Stimulated activated CD4-positive, alpha-beta T cell treated with anti-CD3 and anti-CD28 coated beads, TNF-alpha, amount 100 ng/mL, for 4 hours (primary cell): Measurements from ENCODE around the gene SAMD4B.
A peak's percentile ranks its signal among the peaks of the same experiment; 100 is the strongest.

Experiments used
- DNase-seq, 3 experiments: peaks; one replicate each; pipeline ENCODE4 v3.0.0-alpha.2; 2020; ENCODE audit warnings: low read depth in 3 of 3

The SAMD4B gene

DNA sequence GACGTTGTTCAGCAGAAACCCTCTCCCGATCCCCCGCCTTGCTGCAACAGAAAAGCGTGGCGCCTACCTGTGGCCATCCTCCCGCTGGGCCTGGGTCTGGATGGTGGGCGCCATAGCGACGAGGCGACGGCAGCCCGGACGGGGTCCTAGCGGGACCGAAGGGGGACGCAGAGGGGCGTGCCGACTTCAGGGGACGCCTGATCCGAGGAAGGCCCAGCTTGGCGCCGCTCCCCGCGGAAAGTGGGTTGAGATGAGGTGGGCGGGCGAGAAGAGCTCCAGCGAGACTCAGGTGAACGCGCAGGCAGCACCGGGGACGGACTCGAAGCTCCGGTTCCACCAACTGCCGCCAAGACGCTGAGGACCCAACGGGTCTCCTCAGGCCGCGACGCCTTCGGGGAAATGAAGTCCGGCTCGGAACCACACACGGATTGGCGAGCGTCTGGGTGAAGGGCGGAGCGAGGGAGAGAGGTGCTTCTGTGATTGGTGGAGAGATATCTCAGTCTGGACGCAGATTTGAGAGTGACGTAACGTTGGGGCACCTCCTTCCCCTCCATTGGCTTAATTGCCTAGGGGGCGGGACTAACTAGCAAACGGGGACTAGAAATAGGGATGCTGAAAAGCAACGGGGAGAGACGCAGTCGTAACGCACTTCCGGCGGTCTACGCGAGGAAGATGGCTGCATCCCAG, 48.7 kb downstream of the SAMD4B start, which contains the start of the genes MED29 and PAF1:
MED29 (plus strand) TSS at position 628 of the 687 bp plus-strand sequence; CDS start at position 673, 45 bp downstream.
PAF1 (minus strand) TSS at position 356 of the 687 bp plus-strand sequence; CDS start at position 114, 242 bp downstream.
- peak; percentile 72 to 92 (median 91) for DNase-seq

DNA sequence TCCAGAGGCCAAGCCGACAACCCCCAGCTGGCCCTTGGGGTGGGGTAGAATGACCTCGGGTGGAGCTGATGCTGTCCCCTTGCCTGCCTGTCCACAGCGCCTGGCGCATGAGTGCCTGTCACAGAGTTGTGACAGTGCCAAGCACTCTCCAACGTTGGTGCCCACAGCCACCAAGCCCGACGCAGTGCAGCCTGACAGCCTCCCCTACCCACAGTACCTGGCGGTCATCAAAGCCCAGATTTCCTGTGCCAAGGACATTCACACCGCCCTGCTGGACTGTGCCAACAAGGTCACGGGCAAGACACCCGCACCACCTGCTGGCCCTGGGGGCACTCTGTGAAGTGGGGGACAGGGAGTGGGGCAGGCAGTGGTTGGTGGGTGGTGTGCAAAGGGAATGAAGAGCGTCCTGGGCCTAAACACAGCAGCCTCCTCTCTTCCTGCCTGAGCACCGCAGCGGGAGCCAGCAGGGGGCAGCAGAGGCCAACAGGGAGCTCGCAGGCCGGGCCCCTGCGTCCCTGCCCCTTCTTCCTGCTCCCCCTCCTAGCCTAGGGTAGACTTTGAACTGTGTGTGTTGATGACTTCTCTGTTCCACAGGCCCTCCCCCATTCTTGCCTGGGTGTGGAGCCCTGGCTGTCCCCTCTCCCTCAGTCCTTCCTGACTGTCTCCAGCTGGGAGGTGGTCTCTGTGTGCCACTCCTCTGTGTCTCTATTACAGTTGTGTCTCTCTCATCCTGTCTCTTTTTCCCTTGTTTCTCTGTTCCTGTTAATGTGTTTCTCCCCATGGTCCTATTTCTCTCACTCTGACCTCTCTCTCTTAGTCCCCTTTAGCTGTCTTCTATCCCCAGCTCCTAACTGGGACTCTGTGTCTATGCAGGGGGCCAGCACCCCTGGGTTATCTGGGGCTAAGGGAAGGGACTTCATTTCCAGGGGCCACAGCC, 55.4 kb downstream of the SAMD4B start:
- DNase-seq = peak; percentile 89 to 95 (median 91)

DNA sequence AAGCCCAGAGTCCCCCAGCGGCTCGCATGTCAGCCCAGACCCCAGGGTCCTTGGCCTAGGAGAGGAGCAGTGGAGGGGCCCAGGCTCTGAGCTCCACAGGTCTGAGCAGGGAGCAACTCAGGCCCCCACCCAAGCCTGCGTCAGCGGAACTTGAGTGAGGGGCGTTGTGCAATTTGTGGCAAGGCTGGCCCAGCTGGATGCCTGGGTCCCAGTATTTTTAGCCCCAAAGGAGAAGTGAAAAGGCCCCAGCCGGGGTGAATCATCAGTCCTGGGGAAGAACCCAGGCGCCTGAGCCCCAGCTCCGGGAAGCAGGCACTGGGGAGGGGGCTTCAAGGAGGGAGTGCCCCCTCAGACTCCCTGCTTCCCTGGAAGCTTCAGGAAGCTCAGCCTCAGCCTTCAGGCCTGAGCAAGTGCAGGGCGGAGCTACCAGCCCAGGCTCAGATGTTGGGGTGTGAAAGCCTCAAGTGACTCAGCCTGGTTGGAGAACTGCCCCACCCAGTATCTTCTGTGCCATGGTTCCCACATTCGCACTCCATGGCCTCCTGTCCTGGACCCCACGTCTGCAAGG, 56.2 kb downstream of the SAMD4B start:
- DNase-seq = peak in 1 of 3 experiments; percentile 32

DNA sequence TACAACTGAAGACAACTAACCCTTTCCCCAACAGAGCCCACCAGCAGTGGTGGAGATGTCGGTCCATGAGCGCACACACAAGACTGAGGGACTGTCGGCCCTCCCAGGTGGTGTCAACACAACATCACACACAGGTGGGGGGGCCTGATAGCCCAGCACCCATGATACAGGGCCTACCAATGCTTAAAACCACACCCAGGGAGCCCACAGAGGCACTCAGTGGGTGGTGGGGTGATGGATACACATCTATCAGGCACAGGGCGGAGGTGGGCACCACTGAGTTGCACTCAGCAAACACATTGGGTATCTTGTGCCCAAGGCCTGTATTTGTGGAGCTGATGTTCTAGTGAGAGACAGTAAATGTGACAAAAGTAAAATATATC, 57.4 kb downstream of the SAMD4B start:
- no peak for DNase-seq

DNA sequence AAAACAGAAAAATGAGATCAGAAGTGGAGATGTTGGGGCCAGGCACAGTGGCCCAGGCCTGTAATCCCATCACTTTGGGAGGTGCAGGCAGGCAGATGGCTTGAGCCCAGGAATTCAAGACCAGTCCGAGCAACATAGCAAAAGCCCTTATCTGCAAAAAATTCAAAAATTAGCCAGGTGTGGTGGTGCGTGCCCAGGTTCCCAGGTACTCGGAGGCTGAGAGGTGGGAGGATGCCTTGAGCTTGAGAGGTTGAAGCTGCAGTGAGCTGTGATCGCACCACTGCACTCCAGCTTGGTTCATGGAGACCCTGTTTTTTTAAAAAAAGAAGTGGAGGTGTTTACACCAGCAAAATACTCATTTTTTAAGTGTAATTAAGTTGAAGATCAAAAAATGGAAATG, 57.8 kb downstream of the SAMD4B start:
- no peak for DNase-seq

DNA sequence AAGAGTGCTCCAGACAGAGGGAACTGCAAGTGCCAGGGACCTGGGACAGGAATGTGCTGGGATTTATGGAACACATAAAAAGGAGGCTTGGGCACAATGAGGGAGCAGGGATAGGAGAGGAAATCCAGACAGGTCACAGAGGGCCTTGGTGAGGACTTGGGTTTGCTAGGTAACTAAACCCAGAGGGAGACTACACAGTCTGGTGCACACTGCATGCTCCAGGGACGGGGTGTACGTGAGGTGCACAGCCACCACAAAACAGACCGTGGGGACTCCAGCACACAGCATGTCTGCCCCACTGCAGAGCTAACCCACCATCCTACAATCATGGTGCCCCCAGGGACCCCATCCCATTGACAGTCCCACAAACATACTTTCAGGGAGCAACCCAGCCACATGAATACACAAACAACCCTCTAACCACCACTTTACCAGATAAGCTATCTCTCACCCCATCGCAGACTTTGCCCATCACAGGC, 58.9 kb downstream of the SAMD4B start:
- DNase-seq = no peak

DNA sequence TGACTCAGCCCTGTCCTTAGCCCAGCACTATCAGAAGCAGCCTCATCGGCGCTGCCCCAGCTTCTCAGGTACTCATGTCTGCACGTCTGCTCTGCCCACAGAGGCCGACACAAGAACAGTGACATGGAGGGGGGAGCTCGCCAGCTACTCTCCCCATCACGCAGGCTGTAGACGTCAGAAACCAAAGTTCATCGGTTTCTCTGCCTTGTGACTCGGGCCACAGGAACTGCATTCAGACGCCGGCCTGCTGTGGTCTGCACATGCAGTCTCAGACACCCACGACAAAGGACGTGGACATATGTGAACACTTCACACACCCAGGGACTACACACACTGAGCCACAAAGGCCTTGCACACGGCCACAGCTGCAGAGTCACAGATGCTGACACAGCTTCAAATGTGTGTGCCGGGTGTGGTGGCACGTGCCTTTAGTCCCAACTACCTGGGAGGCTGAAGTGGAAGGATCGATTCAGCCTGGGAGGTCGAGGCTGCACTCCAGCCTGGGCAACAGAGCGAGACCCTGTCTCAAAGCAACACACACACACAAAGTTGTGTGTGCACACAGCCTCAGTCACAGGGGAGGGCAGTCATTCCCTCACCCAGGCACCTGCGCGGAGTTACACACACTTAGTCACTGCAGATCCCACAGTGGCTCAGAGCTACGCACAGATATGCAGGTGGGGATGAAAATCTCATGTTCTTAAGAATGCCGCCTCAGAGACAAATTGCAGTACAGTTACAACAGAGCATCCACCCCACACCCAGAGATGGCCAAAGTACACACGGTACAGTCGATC, 59.5 kb downstream of the SAMD4B start:
- DNase-seq = peak; percentile 45 to 63 (median 51)

DNA sequence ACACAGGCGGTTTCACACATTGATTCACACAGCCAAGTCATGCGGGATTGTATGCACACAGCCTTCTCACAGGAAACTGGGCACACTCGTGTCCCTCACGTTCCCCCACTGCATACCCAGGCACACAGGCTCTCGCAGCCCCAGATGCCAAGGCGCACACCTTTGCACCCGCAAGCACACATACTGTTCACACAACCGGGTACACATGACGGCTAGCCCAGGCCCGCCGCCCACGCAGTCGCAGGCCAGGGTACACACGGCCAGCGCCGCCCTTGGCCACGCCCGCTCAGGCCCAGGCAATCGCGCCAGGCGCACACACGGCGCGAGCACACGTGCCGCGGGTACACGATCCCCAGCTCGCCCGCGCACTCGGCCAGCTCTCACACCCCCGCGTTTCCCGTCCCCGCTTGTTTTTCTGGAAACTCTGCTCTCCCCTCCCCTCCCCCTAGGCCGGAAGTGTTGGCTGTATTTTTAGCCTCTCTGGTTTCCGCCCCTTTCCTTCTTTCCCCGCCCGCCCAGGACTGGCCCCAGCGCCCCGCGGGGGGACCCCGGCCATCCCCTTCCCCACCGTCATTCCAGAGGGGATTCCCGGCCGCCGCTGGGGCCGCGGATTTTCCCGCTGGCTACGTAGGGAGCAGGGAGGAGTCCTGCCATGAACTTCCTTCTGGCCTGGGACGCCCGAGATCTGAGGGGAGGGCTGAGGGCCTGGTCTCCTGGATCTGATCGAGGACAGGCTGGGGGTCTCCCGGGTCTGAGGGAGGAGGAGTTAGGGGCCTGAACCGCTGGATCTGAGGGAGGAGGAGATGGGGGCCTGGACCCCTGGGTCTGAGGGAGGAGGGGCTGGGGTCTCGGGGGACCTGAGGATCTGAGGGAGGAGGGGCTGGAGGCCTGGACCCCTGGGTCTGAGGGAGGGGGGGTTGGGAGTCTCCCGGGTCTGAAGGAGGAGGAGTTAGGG, 60.4 kb downstream of the SAMD4B start:
- peak; percentile 70 to 80 (median 72) for DNase-seq

DNA sequence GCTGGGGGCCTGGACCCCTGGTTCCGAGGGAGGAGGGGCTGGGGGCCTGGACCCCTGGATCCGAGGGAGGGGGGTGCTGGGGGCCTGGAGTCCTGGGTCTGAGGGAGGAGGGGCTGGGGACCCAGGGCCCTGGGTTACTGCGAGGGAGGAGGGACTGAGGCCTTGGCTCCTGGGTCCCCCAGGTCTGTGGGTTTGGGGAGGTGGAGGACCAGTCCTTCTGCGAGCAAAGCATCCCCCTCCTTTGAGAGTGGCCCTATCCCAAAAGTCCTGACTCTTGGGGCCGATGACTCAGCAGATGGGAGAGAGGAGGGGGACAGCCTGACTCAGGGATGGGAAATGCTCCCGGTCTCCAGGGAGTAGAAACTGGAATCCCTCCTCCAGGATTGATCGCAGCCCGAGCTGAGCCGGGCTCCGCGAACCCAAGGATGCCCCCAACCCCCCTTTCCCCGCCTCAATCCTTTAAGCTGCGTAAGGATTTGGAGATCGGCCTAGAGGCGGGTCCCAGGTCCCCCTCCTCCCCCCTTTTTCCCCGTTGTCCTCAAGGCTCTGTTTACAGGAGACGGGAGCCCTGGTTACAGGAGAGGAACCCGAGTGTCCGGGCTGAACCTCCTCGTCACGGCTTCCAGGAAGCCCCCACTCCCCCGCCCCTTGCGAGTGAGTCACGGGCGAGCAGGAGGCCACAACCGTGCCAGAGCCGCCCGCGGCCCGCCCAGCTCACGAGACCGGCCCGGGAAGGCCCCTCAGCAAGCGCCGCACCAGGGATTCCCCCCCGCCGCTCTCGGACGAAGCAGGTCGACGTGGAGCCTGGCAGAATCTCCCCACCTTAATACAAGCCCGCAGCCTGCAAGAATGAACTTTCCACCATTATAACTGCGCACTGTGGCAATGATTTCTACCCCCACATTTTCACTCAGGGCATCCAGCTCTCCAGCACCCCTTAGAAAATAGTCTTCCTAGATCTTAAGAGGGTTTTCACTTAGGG, 61.4 kb downstream of the SAMD4B start:
- DNase-seq = peak; percentile 91 to 92 (median 91)

DNA sequence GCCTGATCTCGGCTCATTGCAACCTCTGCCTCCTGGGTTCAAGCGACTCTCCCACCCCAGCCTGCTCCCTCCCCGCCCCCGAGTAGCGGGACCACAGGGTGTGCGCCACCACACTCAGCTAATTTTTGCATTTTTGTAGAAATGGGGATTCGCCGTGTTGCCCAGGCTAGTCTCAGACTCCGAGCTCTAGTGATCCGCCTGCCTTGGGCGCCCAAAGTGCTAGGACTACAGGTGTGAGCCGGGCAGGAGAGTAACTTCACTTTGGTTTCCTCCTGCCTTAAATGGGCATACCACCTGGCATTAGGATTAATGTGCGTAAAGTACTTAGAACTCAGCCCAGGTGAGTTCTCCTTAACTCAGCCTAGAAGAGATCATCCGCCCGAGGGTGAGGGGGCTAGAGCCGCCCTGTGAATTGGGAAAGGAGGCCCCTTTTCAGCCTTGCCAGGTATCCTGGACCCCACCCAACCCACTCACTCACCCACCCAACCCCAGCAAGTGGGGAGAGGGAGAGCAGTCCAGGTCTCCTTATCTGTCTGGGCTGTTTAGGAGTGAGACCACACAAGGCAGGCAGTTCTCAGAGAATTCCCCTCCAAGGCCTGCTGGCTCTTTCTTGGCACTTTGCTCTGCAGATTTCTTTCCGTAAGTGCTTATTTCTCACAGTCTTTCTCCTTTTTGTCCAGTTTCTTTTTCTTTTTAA, 63.2 kb downstream of the SAMD4B start:
- DNase-seq = no peak

DNA sequence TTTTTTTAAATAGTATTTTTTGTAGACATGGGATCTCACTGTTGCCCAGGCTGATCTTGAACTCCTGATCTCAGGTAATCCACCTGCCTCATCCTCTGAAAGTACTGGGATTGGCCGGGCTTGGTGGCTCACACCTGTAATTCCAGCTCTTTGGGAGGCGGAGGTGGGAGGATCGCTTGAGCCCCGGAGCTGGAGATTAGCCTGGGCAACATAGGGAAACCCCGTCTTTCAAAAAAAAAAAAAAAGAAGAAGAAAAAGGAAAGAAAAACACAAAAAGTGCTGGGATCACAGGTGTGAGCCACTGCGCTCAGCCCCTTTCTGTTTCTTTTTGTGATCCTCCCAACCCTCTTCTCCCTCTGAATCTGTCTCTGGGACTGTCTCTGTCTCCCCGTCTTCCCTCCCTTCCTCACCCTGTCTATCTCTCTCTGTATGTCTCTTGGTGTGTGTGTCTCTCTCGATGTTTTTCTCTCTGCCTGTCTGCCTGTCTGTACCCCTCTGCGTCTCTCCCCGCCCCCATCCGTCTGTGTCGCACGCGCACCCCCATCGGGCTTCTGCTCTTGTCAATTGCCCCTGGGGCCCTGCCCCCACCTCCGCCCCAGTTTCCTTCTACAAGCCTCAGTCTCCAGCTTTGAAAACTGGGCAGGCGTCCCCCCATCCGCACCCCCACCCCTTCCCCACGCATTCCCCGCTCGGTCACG, 63.9 kb downstream of the SAMD4B start:
- peak; percentile 82 to 87 (median 82) for DNase-seq

DNA sequence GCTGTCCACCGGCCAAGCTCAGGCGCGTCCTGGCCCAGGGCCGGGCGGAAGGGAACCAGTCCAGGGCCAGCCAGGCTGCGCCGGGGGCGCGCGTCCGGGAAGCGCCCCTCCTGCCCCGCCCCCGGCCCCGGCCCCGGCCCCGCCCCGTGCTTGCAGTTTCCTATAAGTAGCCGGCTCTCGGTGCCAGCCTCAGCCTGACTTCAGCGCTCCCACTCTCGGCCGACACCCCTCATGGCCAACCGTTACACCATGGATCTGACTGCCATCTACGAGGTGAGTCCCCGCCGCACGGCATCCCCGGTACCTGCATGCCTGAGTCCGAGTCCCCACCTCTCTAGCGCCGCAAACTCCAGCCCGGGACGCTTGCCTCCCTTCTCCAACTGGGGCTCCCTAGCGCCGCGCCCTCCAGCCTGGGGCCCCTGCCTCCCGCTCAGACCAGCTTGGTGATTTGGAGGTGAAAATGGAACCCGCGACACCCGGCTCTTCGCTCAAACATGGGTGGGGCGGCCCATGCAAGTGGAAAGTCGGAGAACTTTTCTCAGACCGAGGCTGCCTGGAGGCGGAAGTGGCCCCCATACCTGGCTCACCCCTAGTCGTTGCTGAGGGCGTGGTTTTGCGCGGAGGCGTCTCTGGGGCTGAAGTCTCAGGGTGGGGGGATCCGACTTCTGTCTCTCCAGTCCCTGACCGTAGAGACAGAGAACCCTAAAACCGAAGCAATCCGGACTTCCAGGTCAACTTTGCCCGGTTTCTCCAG, 64.6 kb downstream of the SAMD4B start, which contains the start of gene ZFP36:
ZFP36 (plus strand) TSS at position 192 of the 754 bp plus-strand sequence; CDS start at position 250, 58 bp downstream.
- DNase-seq = peak; percentile 77 to 85 (median 79)

DNA sequence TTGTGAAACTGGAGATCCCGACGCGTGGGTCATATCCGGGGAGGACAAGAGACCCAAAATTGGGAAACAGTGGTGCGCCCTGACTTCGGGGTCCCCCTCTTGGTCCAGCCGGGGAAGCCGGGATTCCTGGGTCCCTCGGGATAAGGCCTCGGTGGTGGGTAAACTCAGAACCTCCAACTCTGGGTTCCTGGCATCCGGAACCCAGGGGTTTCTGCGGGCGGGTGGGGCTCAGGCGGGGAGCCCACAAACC, 65.1 kb downstream of the SAMD4B start:
- DNase-seq = peak in 1 of 3 experiments; percentile 45

DNA sequence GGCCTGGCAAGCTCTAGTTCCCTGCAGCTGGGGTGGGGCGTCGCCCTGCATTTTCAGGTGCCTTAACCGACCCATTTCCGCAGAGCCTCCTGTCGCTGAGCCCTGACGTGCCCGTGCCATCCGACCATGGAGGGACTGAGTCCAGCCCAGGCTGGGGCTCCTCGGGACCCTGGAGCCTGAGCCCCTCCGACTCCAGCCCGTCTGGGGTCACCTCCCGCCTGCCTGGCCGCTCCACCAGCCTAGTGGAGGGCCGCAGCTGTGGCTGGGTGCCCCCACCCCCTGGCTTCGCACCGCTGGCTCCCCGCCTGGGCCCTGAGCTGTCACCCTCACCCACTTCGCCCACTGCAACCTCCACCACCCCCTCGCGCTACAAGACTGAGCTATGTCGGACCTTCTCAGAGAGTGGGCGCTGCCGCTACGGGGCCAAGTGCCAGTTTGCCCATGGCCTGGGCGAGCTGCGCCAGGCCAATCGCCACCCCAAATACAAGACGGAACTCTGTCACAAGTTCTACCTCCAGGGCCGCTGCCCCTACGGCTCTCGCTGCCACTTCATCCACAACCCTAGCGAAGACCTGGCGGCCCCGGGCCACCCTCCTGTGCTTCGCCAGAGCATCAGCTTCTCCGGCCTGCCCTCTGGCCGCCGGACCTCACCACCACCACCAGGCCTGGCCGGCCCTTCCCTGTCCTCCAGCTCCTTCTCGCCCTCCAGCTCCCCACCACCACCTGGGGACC, 65.6 kb downstream of the SAMD4B start:
- DNase-seq = peak in 1 of 3 experiments; percentile 15

DNA sequence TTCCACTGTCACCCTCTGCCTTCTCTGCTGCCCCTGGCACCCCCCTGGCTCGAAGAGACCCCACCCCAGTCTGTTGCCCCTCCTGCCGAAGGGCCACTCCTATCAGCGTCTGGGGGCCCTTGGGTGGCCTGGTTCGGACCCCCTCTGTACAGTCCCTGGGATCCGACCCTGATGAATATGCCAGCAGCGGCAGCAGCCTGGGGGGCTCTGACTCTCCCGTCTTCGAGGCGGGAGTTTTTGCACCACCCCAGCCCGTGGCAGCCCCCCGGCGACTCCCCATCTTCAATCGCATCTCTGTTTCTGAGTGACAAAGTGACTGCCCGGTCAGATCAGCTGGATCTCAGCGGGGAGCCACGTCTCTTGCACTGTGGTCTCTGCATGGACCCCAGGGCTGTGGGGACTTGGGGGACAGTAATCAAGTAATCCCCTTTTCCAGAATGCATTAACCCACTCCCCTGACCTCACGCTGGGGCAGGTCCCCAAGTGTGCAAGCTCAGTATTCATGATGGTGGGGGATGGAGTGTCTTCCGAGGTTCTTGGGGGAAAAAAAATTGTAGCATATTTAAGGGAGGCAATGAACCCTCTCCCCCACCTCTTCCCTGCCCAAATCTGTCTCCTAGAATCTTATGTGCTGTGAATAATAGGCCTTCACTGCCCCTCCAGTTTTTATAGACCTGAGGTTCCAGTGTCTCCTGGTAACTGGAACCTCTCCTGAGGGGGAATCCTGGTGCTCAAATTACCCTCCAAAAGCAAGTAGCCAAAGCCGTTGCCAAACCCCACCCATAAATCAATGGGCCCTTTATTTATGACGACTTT, 66.4 kb downstream of the SAMD4B start:
- no peak for DNase-seq
